Ishikawa (cell line): ENCODE data around the gene ZNF536.

Experiments
- CEBPB ChIP-seq: IDR thresholded peaks from 2 replicates; pipeline ENCODE4 v1.6.1; 2012
- CREB1 ChIP-seq: IDR thresholded peaks from 2 replicates; pipeline ENCODE4 v1.6.1; 2012; ENCODE audit warnings: low read depth
- EGR1 ChIP-seq: IDR thresholded peaks from 2 replicates; pipeline ENCODE4 v1.6.1; 2012
- EP300 ChIP-seq: IDR thresholded peaks from 2 replicates; pipeline ENCODE4 v1.6.1; 2012; ENCODE audit warnings: borderline replicate concordance
- FOXM1 ChIP-seq: IDR thresholded peaks from 2 replicates; pipeline ENCODE4 v1.6.1; 2012; ENCODE audit warnings: low read depth, borderline replicate concordance
- MAX ChIP-seq: IDR thresholded peaks from 2 replicates; pipeline ENCODE4 v1.6.1; 2012
- NFIC ChIP-seq: IDR thresholded peaks from 2 replicates; pipeline ENCODE4 v1.6.1; 2012
- RAD21 ChIP-seq: IDR thresholded peaks from 2 replicates; pipeline ENCODE4 v1.6.1; 2012; ENCODE audit warnings: low read depth
- REST ChIP-seq: IDR thresholded peaks from 2 replicates; pipeline ENCODE4 v1.6.1; 2012; ENCODE audit warnings: low read depth, mild to moderate bottlenecking
- TAF1 ChIP-seq: IDR thresholded peaks from 2 replicates; pipeline ENCODE4 v1.6.1; 2012; ENCODE audit warnings: low read depth, mild to moderate bottlenecking
- TCF12 ChIP-seq: IDR thresholded peaks from 2 replicates; pipeline ENCODE4 v1.6.1; 2012; ENCODE audit warnings: low read depth
- TEAD4 ChIP-seq: IDR thresholded peaks from 2 replicates; pipeline ENCODE4 v1.6.1; 2012
- USF1 ChIP-seq: IDR thresholded peaks from 2 replicates; pipeline ENCODE4 v1.6.1; 2012
- YY1 ChIP-seq: IDR thresholded peaks from 2 replicates; pipeline ENCODE4 v1.6.1; 2012; ENCODE audit warnings: low read depth
- ZBTB7A ChIP-seq: IDR thresholded peaks from 2 replicates; pipeline ENCODE4 v1.6.1; 2012; ENCODE audit warnings: low read depth

Gene ZNF536

GRCh38 chr19:30390356-30390988, 18.3 kb downstream of the ZNF536 start:
- no peak for TF ChIP-seq RAD21
- TF ChIP-seq EGR1, result no peak
- TF ChIP-seq EP300, result no peak
- TF ChIP-seq YY1, result no peak
- no peak for TF ChIP-seq TEAD4
- TF ChIP-seq TAF1, result no peak
- no peak for TF ChIP-seq MAX
- no peak for TF ChIP-seq CEBPB
- TF ChIP-seq CREB1, result no peak
- TF ChIP-seq TCF12, result no peak
- no peak for TF ChIP-seq USF1
- no peak for TF ChIP-seq NFIC
- no peak for TF ChIP-seq REST

- TF ChIP-seq USF1 (no peak), TEAD4 (no peak), TCF12 (no peak), YY1 (no peak), CREB1 (no peak), EGR1 (no peak), REST (no peak), RAD21 (no peak), CEBPB (no peak), NFIC (no peak), TAF1 (no peak), FOXM1 (no peak), EP300 (no peak), ZBTB7A (no peak), MAX (no peak)
These were observed 18.9 kb downstream of the ZNF536 start for GRCh38 chr19:30391052-30391451.

GRCh38 chr19:30391554-30392551, 19.7 kb downstream of the ZNF536 start:
- TF ChIP-seq RAD21 (no peak), YY1 (no peak), EGR1 (no peak), REST (no peak), TEAD4 (no peak), CEBPB (no peak), USF1 (no peak), EP300 (no peak), ZBTB7A (no peak), TCF12 (no peak), MAX (no peak), NFIC (no peak), CREB1 (no peak), TAF1 (no peak), FOXM1 (no peak)
